ENCODE data around the gene DCAF7.

Gene DCAF7

GRCh38 chr17:63516910-63517824, 33.1 kb upstream of the DCAF7 start:
- Histone ChIP-seq H4K12ac (ENCODE audit: low read depth, low read length) (no peak overlapping the region), H3K27ac (ENCODE audit: low read depth, low read length) (no peak overlapping the region), H3K23ac (ENCODE audit: low read length) (no peak overlapping the region), H4K8ac (ENCODE audit: low read depth, low read length) (no peak overlapping the region), H3K4me1 (ENCODE audit: control insufficient read depth in 1 of 2, insufficient read depth in 2 of 2, low read length in 2 of 2) (no peaks in the 10 kb centered on the region), H3K4me2 (ENCODE audit: low read length) (no peak overlapping the region), H2BK12ac (ENCODE audit: low read length) (no peak overlapping the region), H4K91ac (ENCODE audit: low read depth, low read length) (no peak overlapping the region), H3K9ac (ENCODE audit: low read length) (no peak overlapping the region), H3K4ac (ENCODE audit: low read depth, low read length) (no peak overlapping the region), H3K18ac (ENCODE audit: low read length) (no peak overlapping the region), H3K79me2 (ENCODE audit: control insufficient read depth, insufficient read depth, low read length, poor library complexity) (no peaks in the 10 kb centered on the region), H3K9me3 (ENCODE audit: insufficient read depth, low read depth, low read length) (peaks cover 1% of the 10 kb centered on the region), H2AK5ac (ENCODE audit: low read length) (no peak overlapping the region), H3K14ac (ENCODE audit: low read length) (no peak overlapping the region), H3K27me3 (ENCODE audit: insufficient read depth, low read length) (no peaks in the 10 kb centered on the region), H2AFZ (ENCODE audit: insufficient read depth, low read length, poor library complexity) (no peak overlapping the region), H2BK120ac (ENCODE audit: insufficient read depth, low read length, poor library complexity) (no peak overlapping the region), H3K4me3 (ENCODE audit: low read depth, low read length) (no peak overlapping the region), H2BK5ac (ENCODE audit: low read depth, low read length, poor library complexity) (no peak overlapping the region), H3K79me1 (ENCODE audit: low read length) (no peaks in the 10 kb centered on the region), H3K36me3 (ENCODE audit: control insufficient read depth in 1 of 2, insufficient read depth in 2 of 2, low read length in 2 of 2) (no peaks in the 10 kb centered on the region)
- no CpG with 5 or more reads among the region's 6 CpGs for WGBS (ENCODE audit: extremely low coverage, insufficient coverage, insufficient read length)
- peak; percentile 69 to 76 for DNase-seq

GRCh38 chr17:63517825-63518534, 32.3 kb upstream of the DCAF7 start:
- H2BK5ac ChIP-seq (ENCODE audit: low read depth, low read length, poor library complexity), result no peak overlapping the region
- no peak overlapping the region for H4K12ac ChIP-seq (ENCODE audit: low read depth, low read length)
- no peak overlapping the region for H3K4ac ChIP-seq (ENCODE audit: low read depth, low read length)
- peaks cover 1% of the 10 kb centered on the region for H3K9me3 ChIP-seq (ENCODE audit: insufficient read depth, low read depth, low read length)
- no CpG with 5 or more reads among the region's 8 CpGs for WGBS (ENCODE audit: extremely low coverage, insufficient coverage, insufficient read length)
- H3K14ac ChIP-seq (ENCODE audit: low read length), result no peak overlapping the region
- H3K4me1 ChIP-seq (ENCODE audit: control insufficient read depth in 1 of 2, insufficient read depth in 2 of 2, low read length in 2 of 2), result no peaks in the 10 kb centered on the region
- H2BK12ac ChIP-seq (ENCODE audit: low read length), result no peak overlapping the region
- no peak overlapping the region for H4K8ac ChIP-seq (ENCODE audit: low read depth, low read length)
- H2BK120ac ChIP-seq (ENCODE audit: insufficient read depth, low read length, poor library complexity), result no peak overlapping the region
- no peak overlapping the region for H3K23ac ChIP-seq (ENCODE audit: low read length)
- no peak overlapping the region for H2AFZ ChIP-seq (ENCODE audit: insufficient read depth, low read length, poor library complexity)
- no peak overlapping the region for H4K91ac ChIP-seq (ENCODE audit: low read depth, low read length)
- H3K4me3 ChIP-seq (ENCODE audit: low read depth, low read length), result no peak overlapping the region
- no peaks in the 10 kb centered on the region for H3K79me1 ChIP-seq (ENCODE audit: low read length)
- no peaks in the 10 kb centered on the region for H3K79me2 ChIP-seq (ENCODE audit: control insufficient read depth, insufficient read depth, low read length, poor library complexity)
- no peaks in the 10 kb centered on the region for H3K36me3 ChIP-seq (ENCODE audit: control insufficient read depth in 1 of 2, insufficient read depth in 2 of 2, low read length in 2 of 2)
- H2AK5ac ChIP-seq (ENCODE audit: low read length), result no peak overlapping the region
- H3K27me3 ChIP-seq (ENCODE audit: insufficient read depth, low read length), result no peaks in the 10 kb centered on the region
- no peak for DNase-seq
- H3K18ac ChIP-seq (ENCODE audit: low read length), result no peak overlapping the region
- H3K27ac ChIP-seq (ENCODE audit: low read depth, low read length), result no peak overlapping the region
- no peak overlapping the region for H3K9ac ChIP-seq (ENCODE audit: low read length)
- no peak overlapping the region for H3K4me2 ChIP-seq (ENCODE audit: low read length)

- no peak overlapping the region for H3K4me2 ChIP-seq (ENCODE audit: low read length)
- peaks cover 1% of the 10 kb centered on the region for H3K9me3 ChIP-seq (ENCODE audit: insufficient read depth, low read depth, low read length)
- no peak overlapping the region for H3K4ac ChIP-seq (ENCODE audit: low read depth, low read length)
- no peaks in the 10 kb centered on the region for H3K79me1 ChIP-seq (ENCODE audit: low read length)
- no peak overlapping the region for H3K23ac ChIP-seq (ENCODE audit: low read length)
- H3K27ac ChIP-seq (ENCODE audit: low read depth, low read length), result no peak overlapping the region
- H2BK120ac ChIP-seq (ENCODE audit: insufficient read depth, low read length, poor library complexity), result no peak overlapping the region
- no peak overlapping the region for H2AK5ac ChIP-seq (ENCODE audit: low read length)
- WGBS (ENCODE audit: extremely low coverage, insufficient coverage, insufficient read length), result no CpG with 5 or more reads among the region's 1 CpG
- H3K18ac ChIP-seq (ENCODE audit: low read length), result no peak overlapping the region
- peaks cover 0 to 2% of the 10 kb centered on the region in 2 experiments for H3K4me1 ChIP-seq (ENCODE audit: control insufficient read depth in 1 of 2, insufficient read depth in 2 of 2, low read length in 2 of 2)
- no peak overlapping the region for H4K12ac ChIP-seq (ENCODE audit: low read depth, low read length)
- no peak for DNase-seq
- no peak overlapping the region for H4K91ac ChIP-seq (ENCODE audit: low read depth, low read length)
- H2AFZ ChIP-seq (ENCODE audit: insufficient read depth, low read length, poor library complexity), result no peak overlapping the region
- no peak overlapping the region for H4K8ac ChIP-seq (ENCODE audit: low read depth, low read length)
- H3K4me3 ChIP-seq (ENCODE audit: low read depth, low read length), result no peak overlapping the region
- H3K36me3 ChIP-seq (ENCODE audit: control insufficient read depth in 1 of 2, insufficient read depth in 2 of 2, low read length in 2 of 2), result no peaks in the 10 kb centered on the region
- H3K9ac ChIP-seq (ENCODE audit: low read length), result no peak overlapping the region
- no peaks in the 10 kb centered on the region for H3K79me2 ChIP-seq (ENCODE audit: control insufficient read depth, insufficient read depth, low read length, poor library complexity)
- H3K27me3 ChIP-seq (ENCODE audit: insufficient read depth, low read length), result no peaks in the 10 kb centered on the region
- no peak overlapping the region for H2BK5ac ChIP-seq (ENCODE audit: low read depth, low read length, poor library complexity)
- no peak overlapping the region for H2BK12ac ChIP-seq (ENCODE audit: low read length)
- H3K14ac ChIP-seq (ENCODE audit: low read length), result no peak overlapping the region
These were observed 31.0 kb upstream of the DCAF7 start for GRCh38 chr17:63519116-63519881.
